Spinal cord (tissue), 10 donors: ENCODE data around the gene TRPC4. TPM values are rescaled to one million over a fixed set of nuclear protein-coding genes. Genes with fewer than 3 reads are reported as not detected.
A peak's percentile ranks its signal among the peaks of the same experiment; 100 is the strongest.

ENCODE experiments used
- DNase-seq, 6 donors: peaks; one replicate each; pipeline versions ENCODE4 v3.0.0 to v3.0.0-alpha.2; 2013 to 2015; ENCODE audit warnings: low spot score in 6 of 6, low read depth in 4 of 6
- H3K27ac ChIP-seq: one replicate; pipeline ENCODE4 v1.5.1; 2013; ENCODE audit warnings: low read depth, low read length, control low read depth
- H3K27me3 ChIP-seq: one replicate; pipeline ENCODE4 v1.6.1; 2013; ENCODE audit warnings: low read length; ENCODE audit not compliant: control insufficient read depth, insufficient read depth
- H3K36me3 ChIP-seq: one replicate; pipeline ENCODE4 v1.6.1; 2013; ENCODE audit warnings: low read length; ENCODE audit not compliant: control insufficient read depth, insufficient read depth
- H3K4me1 ChIP-seq: one replicate; pipeline ENCODE4 v1.6.1; 2013; ENCODE audit warnings: low read length; ENCODE audit not compliant: control insufficient read depth, insufficient read depth
- H3K4me3 ChIP-seq: one replicate; pipeline ENCODE4 v1.5.1; 2013; ENCODE audit warnings: low read depth, low read length, control low read depth
- H3K9me3 ChIP-seq: one replicate; pipeline ENCODE4 v1.6.1; 2013; ENCODE audit warnings: low read length; ENCODE audit not compliant: control insufficient read depth, insufficient read depth
- WGBS: methylation state at CpG from one replicate; pipeline ENCODE4 v1.1.5; 2013; ENCODE audit warnings: missing lambda C conversion rate; ENCODE audit not compliant: insufficient coverage; 5-methylcytosine and 5-hydroxymethylcytosine counted together
- polyA plus RNA-seq, 2 donors: library from polyadenylated mRNA; unstranded; fragments of 120-200 nt; gene quantifications; one replicate each; pipeline ENCODE4 v1.2.1, GENCODE V29; 2013; ENCODE audit not compliant: insufficient read length in 2 of 2
- total RNA-seq, 2 donors: library from RNA; depleted of rRNA in 1 of 2; stranded (reverse); fragments of 120-200 nt in 1 of 2; fragments of >200 nt in 1 of 2; gene quantifications; one replicate each; pipeline versions ENCODE4 v1.2.3 to v1.2.4, GENCODE V29; 2013 to 2014
- donor health status: healthy.

The TRPC4 gene
- total and polyA plus RNA-seq, 4 donors = 3.9 to 10.6 (median 5.1) TPM

DNA sequence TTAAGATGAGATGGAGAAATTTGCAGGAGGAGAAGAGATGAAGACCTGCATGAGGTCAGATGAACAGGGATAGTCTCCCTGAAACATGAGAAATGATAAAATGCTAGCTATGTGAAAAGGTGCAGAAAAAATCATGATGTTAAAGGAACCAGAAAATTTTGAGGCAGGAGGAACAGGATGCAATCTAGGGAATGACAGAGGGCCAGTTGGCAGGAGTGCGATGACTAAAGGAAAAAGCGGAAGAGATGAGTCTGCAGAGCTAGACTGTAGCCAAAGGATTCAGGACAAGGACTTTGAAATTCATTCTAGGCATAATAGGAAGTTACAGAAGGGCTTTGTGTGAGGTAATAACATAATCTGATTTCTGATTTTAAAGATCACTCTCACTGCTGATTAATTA is 77.9 kb downstream of the TRPC4 start:
- H3K27me3 ChIP-seq = no peaks in the 10 kb centered on the region
- WGBS = 67% methylated on average over 2 of the region's 2 CpGs
- no peaks in the 10 kb centered on the region for H3K36me3 ChIP-seq
- H3K4me3 ChIP-seq = no peak overlapping the region
- no peak overlapping the region for H3K27ac ChIP-seq
- no peaks in the 10 kb centered on the region for H3K9me3 ChIP-seq
- no peaks in the 10 kb centered on the region for H3K4me1 ChIP-seq
- no peak for DNase-seq

- DNase-seq = no peak
These were observed 81.2 kb downstream of the TRPC4 start for GRCh38 chr13:37788346-37788745.

DNA sequence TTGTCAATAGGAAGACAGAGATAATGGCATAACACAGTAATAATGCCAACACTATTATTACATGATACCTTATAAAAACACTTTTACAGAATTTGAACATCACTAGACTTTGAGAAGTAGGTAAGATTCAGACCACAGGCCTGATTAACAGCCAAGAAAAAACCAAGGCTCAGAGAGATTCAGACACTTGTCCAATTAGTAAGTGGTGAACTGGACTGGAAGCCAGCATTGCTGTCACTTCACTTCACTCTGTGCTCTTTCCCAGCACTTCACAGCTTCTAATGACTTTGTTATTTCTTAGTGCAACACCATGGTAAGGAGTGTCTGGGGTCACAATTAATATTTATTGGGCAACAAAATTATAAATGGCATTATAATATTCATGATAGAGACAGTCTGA is 91.9 kb downstream of the TRPC4 start:
- Histone ChIP-seq H3K27me3 (no peaks in the 10 kb centered on the region), H3K36me3 (no peaks in the 10 kb centered on the region), H3K27ac (no peak overlapping the region), H3K4me3 (no peak overlapping the region), H3K4me1 (no peaks in the 10 kb centered on the region), H3K9me3 (no peaks in the 10 kb centered on the region)
- DNase-seq = no peak

More at GRCh38 chr13:37788346-37788745, 81.2 kb downstream of the TRPC4 start:
- Histone ChIP-seq H3K9me3 (no peaks in the 10 kb centered on the region), H3K27me3 (no peaks in the 10 kb centered on the region), H3K27ac (no peak overlapping the region), H3K36me3 (no peaks in the 10 kb centered on the region), H3K4me1 (no peaks in the 10 kb centered on the region), H3K4me3 (no peak overlapping the region)
- 92% methylated on average over 1 of the region's 1 CpG for WGBS

DNA sequence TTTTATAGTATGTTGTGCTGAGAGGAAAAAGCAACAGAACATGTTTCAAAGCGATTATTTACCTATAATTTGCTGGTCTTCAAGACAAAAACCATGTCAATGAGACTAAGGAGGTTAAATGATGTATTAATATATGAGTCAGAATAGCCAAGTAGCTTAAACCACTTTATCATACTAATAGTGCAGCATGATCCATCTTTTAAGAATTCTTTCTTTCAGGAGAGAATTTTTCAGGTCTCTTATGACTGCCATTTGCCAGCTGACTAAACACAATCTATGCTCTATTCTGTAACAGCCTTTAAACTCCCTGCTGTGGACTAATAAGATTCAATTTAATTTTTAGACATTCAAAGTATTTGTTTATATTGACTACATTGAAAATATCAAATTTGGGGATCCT is 93.7 kb downstream of the TRPC4 start:
- WGBS = no CpG with 5 or more reads among the region's 1 CpG

DNA sequence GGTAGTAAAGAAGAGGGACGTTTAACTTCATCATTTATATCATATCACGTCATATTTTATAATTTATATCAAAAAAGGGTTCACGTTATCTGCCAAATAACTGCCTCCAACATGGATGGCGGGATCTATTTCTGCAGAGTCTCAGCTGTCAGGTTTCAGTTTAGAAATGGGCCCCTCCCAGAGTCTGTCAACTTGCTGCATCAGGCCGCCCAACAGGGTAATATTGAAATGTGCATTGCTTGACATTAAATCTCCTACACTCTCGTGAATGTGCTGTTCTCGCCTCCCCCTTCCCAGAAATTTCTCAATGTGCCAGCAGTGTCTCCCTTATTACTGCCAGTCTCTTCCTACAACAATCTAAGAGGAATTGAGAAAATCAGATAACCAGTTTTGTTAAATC is 96.9 kb downstream of the TRPC4 start:
- H3K27me3 ChIP-seq = no peaks in the 10 kb centered on the region

More for the DNA sequence above, 93.7 kb downstream of the TRPC4 start:
- Histone ChIP-seq H3K27ac (no peak overlapping the region), H3K4me1 (no peaks in the 10 kb centered on the region), H3K36me3 (no peaks in the 10 kb centered on the region), H3K9me3 (no peaks in the 10 kb centered on the region), H3K27me3 (no peaks in the 10 kb centered on the region), H3K4me3 (no peak overlapping the region)
- DNase-seq = peak in 1 of 6 donors; percentile 24

DNA sequence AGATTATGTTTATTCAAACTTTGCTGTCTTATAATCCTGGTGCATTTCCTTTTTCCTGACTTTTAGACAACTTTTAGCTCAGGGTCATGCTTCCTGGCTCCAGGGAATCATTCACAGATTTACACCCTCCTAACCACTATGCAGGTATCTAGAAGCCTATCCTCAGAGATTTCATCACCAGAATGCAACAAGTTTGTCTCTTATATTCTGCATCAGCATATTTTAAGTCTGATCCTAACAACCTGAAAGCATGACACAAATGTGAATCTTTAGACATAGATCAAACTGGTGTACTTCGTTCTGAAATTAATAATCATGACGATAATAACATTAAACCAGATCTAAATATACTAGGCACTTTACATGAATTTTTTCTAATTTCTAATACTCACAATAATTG is 100.0 kb downstream of the TRPC4 start:
- DNase-seq = no peak
- Histone ChIP-seq H3K27ac (no peak overlapping the region), H3K36me3 (no peaks in the 10 kb centered on the region), H3K27me3 (no peaks in the 10 kb centered on the region), H3K9me3 (no peaks in the 10 kb centered on the region), H3K4me3 (no peak overlapping the region), H3K4me1 (no peaks in the 10 kb centered on the region)
- WGBS = no CpG with 5 or more reads among the region's 2 CpGs

More for the DNA sequence above, 96.9 kb downstream of the TRPC4 start:
- DNase-seq = no peak
- H3K4me1 ChIP-seq = no peaks in the 10 kb centered on the region
- H3K4me3 ChIP-seq = no peak overlapping the region
- H3K9me3 ChIP-seq = no peaks in the 10 kb centered on the region
- WGBS = 100% methylated on average over 2 of the region's 7 CpGs
- no peaks in the 10 kb centered on the region for H3K36me3 ChIP-seq
- no peak overlapping the region for H3K27ac ChIP-seq

DNA sequence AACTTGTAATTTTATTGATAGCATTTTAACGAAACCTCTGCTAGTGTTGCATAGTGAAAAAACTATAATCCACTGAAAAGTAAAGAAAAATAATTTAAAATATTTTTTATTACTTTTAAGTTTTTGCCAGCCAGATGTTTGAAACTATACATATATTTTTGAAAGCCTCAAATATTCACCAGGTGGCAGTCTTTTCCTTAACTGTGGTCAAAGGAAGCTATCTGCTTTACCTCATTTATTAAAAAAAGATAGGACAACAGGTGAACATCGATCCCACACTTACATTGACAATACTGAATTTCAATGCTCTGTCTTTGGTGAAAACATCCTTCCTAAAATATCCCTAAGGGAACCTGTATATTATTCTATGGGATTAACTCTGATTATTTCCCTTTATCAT is 100.5 kb downstream of the TRPC4 start:
- Histone ChIP-seq H3K9me3 (no peaks in the 10 kb centered on the region), H3K27ac (no peak overlapping the region), H3K4me3 (no peak overlapping the region), H3K27me3 (no peaks in the 10 kb centered on the region), H3K36me3 (no peaks in the 10 kb centered on the region), H3K4me1 (no peaks in the 10 kb centered on the region)
- WGBS = no CpG with 5 or more reads among the region's 2 CpGs
- peak in 1 of 6 donors; percentile 69 for DNase-seq

GRCh38 chr13:37766502-37766901 is 103.1 kb downstream of the TRPC4 start:
- DNase-seq = no peak
- Histone ChIP-seq H3K4me3 (no peak overlapping the region), H3K27ac (no peak overlapping the region), H3K4me1 (no peaks in the 10 kb centered on the region), H3K36me3 (no peaks in the 10 kb centered on the region), H3K27me3 (no peaks in the 10 kb centered on the region), H3K9me3 (no peaks in the 10 kb centered on the region)
- WGBS = no CpG with 5 or more reads among the region's 3 CpGs

- no peak for DNase-seq
- WGBS = no CpG with 5 or more reads among the region's 3 CpGs
- H3K9me3 ChIP-seq = no peaks in the 10 kb centered on the region
- H3K27me3 ChIP-seq = no peaks in the 10 kb centered on the region
- no peak overlapping the region for H3K4me3 ChIP-seq
- H3K4me1 ChIP-seq = no peaks in the 10 kb centered on the region
- no peaks in the 10 kb centered on the region for H3K36me3 ChIP-seq
- no peak overlapping the region for H3K27ac ChIP-seq
These were observed 114.2 kb downstream of the TRPC4 start for GRCh38 chr13:37755349-37755748.

DNA sequence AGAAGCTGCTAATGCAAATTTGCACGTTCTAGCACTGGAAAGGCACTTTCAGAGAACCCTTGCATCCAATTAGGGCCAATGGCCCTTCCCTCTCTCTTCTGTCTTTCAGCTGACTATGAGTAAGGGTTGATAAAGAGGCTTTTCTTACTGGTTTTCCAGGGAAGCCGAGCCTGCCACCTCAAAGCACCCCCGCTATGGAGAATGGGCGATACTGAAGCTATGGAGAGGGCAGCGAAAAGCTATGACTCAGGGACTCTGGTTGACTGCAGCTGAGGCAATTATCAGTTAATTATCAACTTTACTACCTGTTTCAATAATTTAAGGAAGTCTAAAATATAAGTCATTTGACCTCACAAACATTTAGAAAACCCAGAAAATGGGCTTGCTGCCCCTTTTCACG is 115.8 kb downstream of the TRPC4 start:
- Histone ChIP-seq H3K4me1 (no peaks in the 10 kb centered on the region), H3K27ac (no peak overlapping the region), H3K36me3 (no peaks in the 10 kb centered on the region), H3K27me3 (no peaks in the 10 kb centered on the region), H3K9me3 (no peaks in the 10 kb centered on the region), H3K4me3 (no peak overlapping the region)
- DNase-seq = no peak
- WGBS = 100% methylated on average over 1 of the region's 6 CpGs
